Measurements from ENCODE around the gene DAAM1. TPM values are rescaled to one million over a fixed set of nuclear protein-coding genes. Genes with fewer than 3 reads are reported as not detected.

The DAAM1 gene
- polyA plus RNA-seq, 1 donor (not counting 4 experiments of a cell fraction or from before 2014, with no cell fraction given) = 44.6 TPM

DNA sequence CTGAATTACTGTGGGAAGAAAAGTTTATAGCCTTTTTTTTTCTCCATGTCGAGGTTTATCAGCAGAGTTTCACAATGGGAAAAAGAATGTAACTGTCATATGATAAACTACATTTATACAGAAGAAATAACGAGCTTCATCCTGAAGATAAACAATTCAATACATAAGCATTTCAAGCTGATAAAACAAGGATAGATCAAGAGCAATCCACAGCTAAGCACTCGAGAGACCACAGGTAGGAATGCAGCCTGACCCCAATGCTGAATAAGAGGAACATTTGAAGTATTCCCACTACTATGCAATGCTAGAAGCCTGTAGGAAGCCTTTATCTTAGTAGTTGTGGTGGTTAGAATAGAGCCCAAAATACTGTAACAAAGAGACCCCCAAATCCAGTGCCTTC, 32.6 kb upstream of the DAAM1 start:
- no peaks in the 10 kb centered on the region for H3K79me2 ChIP-seq (ENCODE audit: control insufficient read depth, insufficient read depth, low read length)
- no peaks in the 10 kb centered on the region for H3K9me3 ChIP-seq (ENCODE audit: control insufficient read depth, low read depth, low read length)
- H3K9ac ChIP-seq (ENCODE audit: control insufficient read depth, extremely low read depth, insufficient read depth, low read length) = no peak overlapping the region
- no peaks in the 10 kb centered on the region for H3K9me1 ChIP-seq (ENCODE audit: control insufficient read depth, extremely low read depth, insufficient read depth, low read length)
- no peaks in the 10 kb centered on the region for H3K36me3 ChIP-seq (ENCODE audit: control insufficient read depth in 2 of 2, extremely low read depth in 1 of 2, insufficient read depth in 2 of 2, low read length in 2 of 2)
- H3K27me3 ChIP-seq (ENCODE audit: control insufficient read depth, extremely low read depth, insufficient read depth, low read length) = no peaks in the 10 kb centered on the region
- H3K4me3 ChIP-seq (ENCODE audit: control insufficient read depth in 2 of 3, extremely low read depth in 1 of 3, insufficient read depth in 2 of 3, low read depth in 1 of 3, low read length in 3 of 3) = no peak overlapping the region
- TF ChIP-seq, protein P1, sequence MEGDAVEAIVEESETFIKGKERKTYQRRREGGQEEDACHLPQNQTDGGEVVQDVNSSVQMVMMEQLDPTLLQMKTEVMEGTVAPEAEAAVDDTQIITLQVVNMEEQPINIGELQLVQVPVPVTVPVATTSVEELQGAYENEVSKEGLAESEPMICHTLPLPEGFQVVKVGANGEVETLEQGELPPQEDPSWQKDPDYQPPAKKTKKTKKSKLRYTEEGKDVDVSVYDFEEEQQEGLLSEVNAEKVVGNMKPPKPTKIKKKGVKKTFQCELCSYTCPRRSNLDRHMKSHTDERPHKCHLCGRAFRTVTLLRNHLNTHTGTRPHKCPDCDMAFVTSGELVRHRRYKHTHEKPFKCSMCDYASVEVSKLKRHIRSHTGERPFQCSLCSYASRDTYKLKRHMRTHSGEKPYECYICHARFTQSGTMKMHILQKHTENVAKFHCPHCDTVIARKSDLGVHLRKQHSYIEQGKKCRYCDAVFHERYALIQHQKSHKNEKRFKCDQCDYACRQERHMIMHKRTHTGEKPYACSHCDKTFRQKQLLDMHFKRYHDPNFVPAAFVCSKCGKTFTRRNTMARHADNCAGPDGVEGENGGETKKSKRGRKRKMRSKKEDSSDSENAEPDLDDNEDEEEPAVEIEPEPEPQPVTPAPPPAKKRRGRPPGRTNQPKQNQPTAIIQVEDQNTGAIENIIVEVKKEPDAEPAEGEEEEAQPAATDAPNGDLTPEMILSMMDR (optimal IDR thresholded peaks at IDR 0.05 in 1 of 3, IDR thresholded peaks at IDR 0.05 in 1 of 3, conservative IDR thresholded peaks at IDR 0.05 in 1 of 3; ENCODE audit: extremely low read depth in 1 of 3, insufficient read depth in 2 of 3, low read length in 3 of 3) = no peak
- TF ChIP-seq EZH2 (IDR thresholded peaks at IDR 0.05; ENCODE audit: low read length) = no peak
- dilution Hi-C loops (cut with MboI; ENCODE audit: extremely low pct_ligation_motif_present, low sequenced_read_pairs) = no loop called here
- FAIRE-seq = no peak
- no peak overlapping the region for H3K27ac ChIP-seq (ENCODE audit: control insufficient read depth, insufficient read depth, low read length)
- no peak overlapping the region for H3K4me2 ChIP-seq (ENCODE audit: control insufficient read depth, extremely low read depth, insufficient read depth, low read depth, low read length)
- no peaks in the 10 kb centered on the region for H4K20me1 ChIP-seq (ENCODE audit: control insufficient read depth, extremely low read depth, insufficient read depth, low read length)
- DNase-seq (ENCODE audit: low read depth, low spot score) = no peak
- no peaks in the 10 kb centered on the region for H3K4me1 ChIP-seq (ENCODE audit: control insufficient read depth, extremely low read depth, insufficient read depth, low read length)
- H2AFZ ChIP-seq (ENCODE audit: control insufficient read depth, low read length) = no peak overlapping the region

- no peaks in the 10 kb centered on the region for H3K9me3 ChIP-seq (ENCODE audit: control insufficient read depth, low read depth, low read length)
- dilution Hi-C loops (cut with MboI; ENCODE audit: extremely low pct_ligation_motif_present, low sequenced_read_pairs) = no loop called here
- DNase-seq (ENCODE audit: low read depth, low spot score) (no peak), FAIRE-seq (no peak)
- TF ChIP-seq, protein P1 (optimal IDR thresholded peaks at IDR 0.05 in 1 of 3, IDR thresholded peaks at IDR 0.05 in 1 of 3, conservative IDR thresholded peaks at IDR 0.05 in 1 of 3; ENCODE audit: extremely low read depth in 1 of 3, insufficient read depth in 2 of 3, low read length in 3 of 3) = no peak
- no peak for TF ChIP-seq EZH2 (IDR thresholded peaks at IDR 0.05; ENCODE audit: low read length)
- no peaks in the 10 kb centered on the region for H3K4me1 ChIP-seq (ENCODE audit: control insufficient read depth, extremely low read depth, insufficient read depth, low read length)
- no peaks in the 10 kb centered on the region for H3K79me2 ChIP-seq (ENCODE audit: control insufficient read depth, insufficient read depth, low read length)
- no peak overlapping the region for H3K27ac ChIP-seq (ENCODE audit: control insufficient read depth, insufficient read depth, low read length)
- H3K9me1 ChIP-seq (ENCODE audit: control insufficient read depth, extremely low read depth, insufficient read depth, low read length) = no peaks in the 10 kb centered on the region
- H3K4me3 ChIP-seq (ENCODE audit: control insufficient read depth in 2 of 3, extremely low read depth in 1 of 3, insufficient read depth in 2 of 3, low read depth in 1 of 3, low read length in 3 of 3) = no peak overlapping the region
- H4K20me1 ChIP-seq (ENCODE audit: control insufficient read depth, extremely low read depth, insufficient read depth, low read length) = no peaks in the 10 kb centered on the region
- no peak overlapping the region for H3K4me2 ChIP-seq (ENCODE audit: control insufficient read depth, extremely low read depth, insufficient read depth, low read depth, low read length)
- no peaks in the 10 kb centered on the region for H3K36me3 ChIP-seq (ENCODE audit: control insufficient read depth in 2 of 2, extremely low read depth in 1 of 2, insufficient read depth in 2 of 2, low read length in 2 of 2)
- H3K9ac ChIP-seq (ENCODE audit: control insufficient read depth, extremely low read depth, insufficient read depth, low read length) = no peak overlapping the region
- no peaks in the 10 kb centered on the region for H3K27me3 ChIP-seq (ENCODE audit: control insufficient read depth, extremely low read depth, insufficient read depth, low read length)
- no peak overlapping the region for H2AFZ ChIP-seq (ENCODE audit: control insufficient read depth, low read length)
Observed at GRCh38 chr14:59159169-59159568, 29.3 kb upstream of the DAAM1 start.
